Stomach (tissue), 9 donors: ENCODE measurements around the gene ANKS1B. TPM values are rescaled to one million over a fixed set of nuclear protein-coding genes. Genes with fewer than 3 reads are reported as not detected.

Source experiments
- DNase-seq, 2 donors: peaks; one replicate each; pipeline versions ENCODE4 v3.0.0 to v3.0.0-alpha.2; 2013 to 2019
- H3K27ac ChIP-seq, 5 donors: fragments of 200-600 bp in 4 of 5; sonication (generic) in 4 of 5; one replicate each; pipeline ENCODE4 v1.5.1; 2013 to 2019; ENCODE audit warnings: mild to moderate bottlenecking in 1 of 5, moderate library complexity in 1 of 5
- H3K27me3 ChIP-seq, 3 donors: fragments of 200-600 bp; sonication (generic); one replicate each; pipeline ENCODE4 v1.5.1; 2017 to 2019; ENCODE audit warnings: mixed run types in 1 of 3
- H3K36me3 ChIP-seq, 4 donors: fragments of 200-600 bp; sonication (generic); 1 replicate in 3 of 4; 2 replicates in 1 of 4; pipeline ENCODE4 v1.5.1; 2016 to 2019
- H3K4me1 ChIP-seq, 4 donors: fragments of 200-600 bp; sonication (generic); one replicate each; pipeline ENCODE4 v1.5.1; 2016 to 2019
- H3K4me3 ChIP-seq, 4 donors: fragments of 200-600 bp; sonication (generic) in 3 of 4; one replicate each; pipeline ENCODE4 v1.5.1; 2016 to 2019; ENCODE audit warnings: mild to moderate bottlenecking in 1 of 4
- H3K9me3 ChIP-seq, 4 donors: fragments of 200-600 bp; sonication (generic); one replicate each; pipeline ENCODE4 v1.5.1; 2016 to 2019
- CTCF ChIP-seq, 7 experiments: fragments of 450-650 bp in 4 of 7; fragments of 200-600 bp in 3 of 7; sonication (generic) in 3 of 7; IDR thresholded peaks; one replicate each; pipeline ENCODE4 v1.5.1; 2016 to 2019; ENCODE audit warnings: antibody characterized with exemption in 7 of 7, control low read depth in 2 of 7, mild to moderate bottlenecking in 1 of 7
- EP300 ChIP-seq: sonication (generic); formaldehyde crosslinking; IDR thresholded peaks from one replicate; pipeline ENCODE4 v1.6.1; 2017; ENCODE audit warnings: antibody characterized with exemption
- POLR2A ChIP-seq, 4 donors: fragments of 450-650 bp; IDR thresholded peaks; one replicate each; pipeline ENCODE4 v1.6.1; 2016; ENCODE audit warnings: antibody characterized with exemption in 4 of 4, control low read depth in 2 of 4, mild to moderate bottlenecking in 1 of 4, moderate library complexity in 1 of 4
- POLR2AphosphoS5 ChIP-seq, 3 donors: sonication (generic); formaldehyde crosslinking; IDR thresholded peaks; one replicate each; pipeline ENCODE4 v1.6.1; 2016; ENCODE audit warnings: antibody characterized with exemption in 3 of 3
- WGBS, 5 donors: extraction: QIAGEN DNeasy Blood & Tissue Kit in 3 of 5; methylation state at CpG; one replicate each; pipeline versions ENCODE4 v1.1.5 to v1.1.7; 2013 to 2018; 5-methylcytosine and 5-hydroxymethylcytosine counted together
- intact Hi-C: fragments of 100-400 bp; cut with DNase I; formaldehyde crosslinking; loops from one replicate; pipeline ENCODE4 v1.15.1; 2023; ENCODE audit warnings: low total_unique reads
- polyA plus RNA-seq, 3 donors: library from polyadenylated mRNA; stranded (reverse); fragments of 200-250 nt; gene quantifications; one replicate each; pipeline ENCODE4 v1.2.3, GENCODE V29; 2013
- total RNA-seq, 5 donors: library from RNA; depleted of rRNA; stranded (reverse); fragments of >200 nt; gene quantifications; one replicate each; pipeline versions ENCODE4 v1.1.0 to v1.2.3, GENCODE V29; 2014 to 2016
- donor health status: healthy with polysubstance abuse.
- donor health status: Bipolar disorder and iron deficiency.
- donor health status: healthy.

Gene ANKS1B
- total and polyA plus RNA-seq, 8 donors, result 0.73 to 26.8 (median 2.2) TPM; not detected in 2

- WGBS, 5 donors, result 68 to 92% (median 81%) methylated on average over 1 of the region's 1 CpG
- TF ChIP-seq CTCF (IDR thresholded peaks at IDR 0.05), result no peak
- no peaks in the 10 kb centered on the region for H3K36me3 ChIP-seq
- intact Hi-C loops, result no loop called here
- H3K27me3 ChIP-seq, result no peaks in the 10 kb centered on the region
- DNase-seq, result no peak
- no peak overlapping the region for H3K27ac ChIP-seq
- H3K4me3 ChIP-seq, result no peak overlapping the region
- peaks cover 0 to 11% (median 4%) of the 10 kb centered on the region in 4 donors for H3K9me3 ChIP-seq
- H3K4me1 ChIP-seq, result no peaks in the 10 kb centered on the region
These were observed 1001.1 kb downstream of the ANKS1B start for GRCh38 chr12:98983647-98984046.

- Histone ChIP-seq H3K27ac (no peak overlapping the region), H3K4me1 (no peaks in the 10 kb centered on the region), H3K9me3 (peaks cover 0 to 11% (median 4%) of the 10 kb centered on the region in 4 donors), H3K4me3 (no peak overlapping the region), H3K27me3 (no peaks in the 10 kb centered on the region), H3K36me3 (no peaks in the 10 kb centered on the region)
- intact Hi-C loops, result no loop called here
- TF ChIP-seq POLR2A (IDR thresholded peaks at IDR 0.05) (no peak), CTCF (IDR thresholded peaks at IDR 0.05) (no peak), EP300 (no peak), POLR2AphosphoS5 (IDR thresholded peaks at IDR 0.05) (no peak)
- no peak for DNase-seq
These were observed 1004.2 kb downstream of the ANKS1B start for GRCh38 chr12:98980508-98980907.

- Histone ChIP-seq H3K9me3 (no peaks in the 10 kb centered on the region), H3K36me3 (no peaks in the 10 kb centered on the region), H3K4me3 (no peak overlapping the region), H3K27ac (no peak overlapping the region), H3K27me3 (no peaks in the 10 kb centered on the region), H3K4me1 (no peaks in the 10 kb centered on the region)
- DNase-seq, result no peak
- WGBS, 5 donors, result 68 to 72% (median 70%) methylated on average over 2 of the region's 2 CpGs
- TF ChIP-seq POLR2AphosphoS5 (IDR thresholded peaks at IDR 0.05), result no peak
- TF ChIP-seq POLR2A (IDR thresholded peaks at IDR 0.05), result no peak
- TF ChIP-seq CTCF (IDR thresholded peaks at IDR 0.05), result no peak
- no peak for TF ChIP-seq EP300
- intact Hi-C loops, result no loop called here
These were observed 1007.5 kb downstream of the ANKS1B start for GRCh38 chr12:98977186-98977585.

- TF ChIP-seq CTCF (IDR thresholded peaks at IDR 0.05) (no peak), POLR2AphosphoS5 (IDR thresholded peaks at IDR 0.05) (no peak), POLR2A (IDR thresholded peaks at IDR 0.05) (no peak), EP300 (no peak)
- Histone ChIP-seq H3K9me3 (no peaks in the 10 kb centered on the region), H3K4me3 (no peak overlapping the region), H3K27me3 (no peaks in the 10 kb centered on the region), H3K36me3 (no peaks in the 10 kb centered on the region), H3K27ac (no peak overlapping the region), H3K4me1 (no peaks in the 10 kb centered on the region)
- no peak for DNase-seq
- intact Hi-C loops, result no loop called here
These were observed 1009.9 kb downstream of the ANKS1B start for GRCh38 chr12:98974767-98975381.
